Suprapubic skin (tissue), 4 donors: ENCODE measurements around the gene PSTPIP1.

Experiments
- CTCF ChIP-seq, 2 donors: fragments of 200-600 bp in 1 of 2; fragments of 450-650 bp in 1 of 2; sonication (generic) in 1 of 2; IDR thresholded peaks; one replicate each; pipeline ENCODE4 v1.5.1; 2016 to 2019; ENCODE audit warnings: antibody characterized with exemption in 2 of 2, mild to moderate bottlenecking in 1 of 2, moderate library complexity in 1 of 2
- EP300 ChIP-seq: sonication (generic); formaldehyde crosslinking; IDR thresholded peaks from one replicate; pipeline ENCODE4 v1.6.1; 2017; ENCODE audit warnings: antibody characterized with exemption
- POLR2A ChIP-seq, 2 donors: fragments of 450-650 bp; IDR thresholded peaks; one replicate each; pipeline ENCODE4 v1.6.1; 2017; ENCODE audit warnings: antibody characterized with exemption in 2 of 2, mild to moderate bottlenecking in 2 of 2, moderate library complexity in 2 of 2
- POLR2AphosphoS5 ChIP-seq, 3 donors: sonication (generic); formaldehyde crosslinking; IDR thresholded peaks; one replicate each; pipeline ENCODE4 v1.6.1; 2017; ENCODE audit warnings: antibody characterized with exemption in 3 of 3

GRCh38 chr15:76964157-76964556 is 30.8 kb upstream of the PSTPIP1 start:
- no peak for TF ChIP-seq CTCF (IDR thresholded peaks at IDR 0.05)
- TF ChIP-seq EP300 = no peak
- no peak for TF ChIP-seq POLR2A (IDR thresholded peaks at IDR 0.05)
- no peak for TF ChIP-seq POLR2AphosphoS5 (IDR thresholded peaks at IDR 0.05)
